H1 (cell line): ENCODE results near the gene OR2H2. TPM values are rescaled to one million over a fixed set of nuclear protein-coding genes. Genes with fewer than 3 reads are reported as not detected.

Experiments
- CTCF ChIP-seq, 3 experiments: IDR thresholded peaks; 1 replicate in 2 of 3; 2 replicates in 1 of 3; pipeline versions ENCODE4 v1.5.1 to v1.6.1; 2011; ENCODE audit warnings: low read length in 3 of 3, mild to moderate bottlenecking in 3 of 3, inconsistent platforms in 2 of 3, low read depth in 1 of 3, moderate library complexity in 1 of 3; ENCODE audit not compliant: insufficient read depth in 1 of 3; ENCODE audit errors: control extremely low read depth in 1 of 3
- GABPA ChIP-seq: IDR thresholded peaks from 2 replicates; pipeline ENCODE4 v1.6.1; 2011; ENCODE audit warnings: mild to moderate bottlenecking, low read length, moderate library complexity, borderline replicate concordance; ENCODE audit not compliant: insufficient read depth
- HDAC6 ChIP-seq: IDR thresholded peaks from one replicate; pipeline ENCODE4 v1.7.1; 2012; ENCODE audit warnings: low read depth, mild to moderate bottlenecking, inconsistent platforms, low read length, moderate library complexity
- KDM4A ChIP-seq: IDR thresholded peaks from one replicate; pipeline ENCODE4 v1.7.1; 2012; ENCODE audit warnings: low read depth, mild to moderate bottlenecking, moderate library complexity, low read length, inconsistent platforms; ENCODE audit not compliant: severe bottlenecking
- polyA plus RNA-seq, 7 experiments: library from polyadenylated mRNA; depleted of rRNA in 3 of 7; stranded (reverse) in 5 of 7; unstranded in 2 of 7; fragments of >200 nt in 5 of 7; fragments of 200-250 nt in 2 of 7; gene quantifications; 1 replicate in 5 of 7; 2 replicates in 1 of 7; 4 replicates in 1 of 7; pipeline versions ENCODE4 v1.2.1 to v1.2.3, GENCODE V29; 2011 to 2013; ENCODE audit warnings: missing spikeins in 2 of 7, mixed read lengths in 2 of 7
- total RNA-seq: library from RNA; stranded (reverse); fragmentation: NEBNext Ultra II Directional; extraction: Animal tissue kit (Norgen Biotek cat#: 25700); gene quantifications from 2 replicates; pipeline ENCODE4 v1.2.1, GENCODE V29; 2021

Gene OR2H2
- total and polyA plus RNA-seq, 2 of the 8 experiments (the other 6 are each of a cell fraction or from before 2014, with no cell fraction given), result not detected

GRCh38 chr6:29611426-29611825, 26.5 kb downstream of the OR2H2 start (continued):
- TF ChIP-seq CTCF (IDR thresholded peaks at IDR 0.05; ENCODE audit: control extremely low read depth in 1 of 3, insufficient read depth in 1 of 3, low read depth in 1 of 3, low read length in 3 of 3), result no peak
- no peak for TF ChIP-seq GABPA
- TF ChIP-seq KDM4A, result no peak
- no peak for TF ChIP-seq HDAC6
- TF ChIP-seq, all 59 proteins: peak for 0
